Germinal center (tissue), 1 donor: ENCODE measurements around the gene LYPD4.
"Not testable (repeated sequence)": the region's sequence is repeated elsewhere in the genome, so short reads cannot be mapped to it uniquely, and the experiment has no call there.

Source experiments
- DNase-seq: peaks from one replicate; pipeline ENCODE4 v3.0.0; 2012; ENCODE audit warnings: mixed read lengths, low spot score

LYPD4 gene

DNA sequence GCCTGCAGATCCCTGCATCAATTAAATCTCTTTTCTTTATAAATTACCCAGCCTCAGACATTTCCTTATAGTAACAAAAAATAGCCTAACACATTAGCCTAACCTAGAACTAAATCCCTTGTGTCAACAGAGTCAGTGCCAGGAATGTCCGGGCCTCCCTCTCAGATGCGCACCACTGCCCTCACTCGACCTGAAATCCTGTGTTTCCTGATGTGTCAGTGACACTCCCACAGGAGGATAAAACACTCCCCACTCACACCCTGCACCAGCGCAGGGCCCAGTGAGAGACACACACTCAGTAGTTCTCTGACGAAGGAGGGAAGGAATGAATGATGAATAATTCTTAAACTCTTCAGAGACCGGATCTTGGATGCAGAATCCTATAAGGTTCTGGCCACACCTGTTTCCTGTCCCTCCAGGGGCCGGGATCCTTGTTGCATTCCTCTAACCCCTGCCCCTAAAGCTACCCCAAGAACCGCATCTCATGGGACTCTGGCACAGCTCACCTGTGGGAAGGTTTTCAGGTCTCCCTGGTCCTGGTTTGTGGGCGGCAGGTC lies 45.0 kb downstream of the LYPD4 start:
- DNase-seq = no peak

GRCh38 chr19:41796901-41797300 lies 47.6 kb downstream of the LYPD4 start:
- no peak for DNase-seq

DNA sequence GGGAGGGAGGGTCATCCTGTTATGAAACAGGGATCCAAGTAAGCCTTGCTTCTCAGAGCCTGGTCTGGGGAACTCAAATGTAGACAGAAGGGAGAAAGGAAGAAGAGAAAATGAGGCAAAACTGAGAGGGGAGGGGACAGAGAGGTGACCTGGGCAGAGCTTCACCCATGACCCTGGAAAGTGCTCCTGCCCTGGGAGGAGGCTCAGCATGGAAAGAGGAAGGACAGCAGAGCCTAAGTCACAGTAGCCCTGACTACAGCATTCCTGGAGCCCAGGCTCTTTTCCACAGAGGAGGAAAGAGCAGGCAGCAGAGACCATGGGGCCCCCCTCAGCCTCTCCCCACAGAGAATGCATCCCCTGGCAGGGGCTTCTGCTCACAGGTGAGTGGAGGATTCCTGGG lies 48.1 kb downstream of the LYPD4 start, which contains the start of gene CEACAM3:
CEACAM3 (plus strand) TSS at position 226 of the 400 bp plus-strand sequence; CDS start at position 317, 91 bp downstream.
- no peak for DNase-seq

DNA sequence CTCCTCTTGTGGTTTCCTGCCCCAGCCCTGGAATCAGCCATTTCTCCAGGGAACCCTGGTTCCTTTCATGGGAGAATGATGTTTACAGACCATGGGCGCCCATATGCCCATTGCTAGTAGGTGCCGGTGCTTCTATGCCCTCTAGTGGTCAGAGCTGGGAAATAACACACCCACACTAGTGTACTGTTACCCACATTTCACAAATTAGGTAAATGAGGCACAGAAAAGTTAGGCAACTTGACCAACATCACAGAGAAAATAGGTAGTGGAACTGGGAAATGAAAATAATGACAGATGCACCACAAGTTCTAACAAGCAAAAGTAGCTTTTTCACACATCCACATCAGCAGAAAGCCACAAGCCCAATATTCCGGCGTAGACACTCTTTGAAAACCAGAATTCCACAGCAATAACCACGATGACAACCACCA lies 49.4 kb downstream of the LYPD4 start:
- DNase-seq = peak; percentile 41

- DNase-seq = no peak
Observed at GRCh38 chr19:41793414-41793727, 51.1 kb downstream of the LYPD4 start.

GRCh38 chr19:41792513-41793413 lies 51.7 kb downstream of the LYPD4 start:
- peak; percentile 69 for DNase-seq

- not testable (repeated sequence) for DNase-seq
Observed at GRCh38 chr19:41789053-41789452, 55.4 kb downstream of the LYPD4 start.

- DNase-seq = not testable (repeated sequence)
Observed at GRCh38 chr19:41788518-41788917, 56.0 kb downstream of the LYPD4 start.
